Erythroblast (primary cell): ENCODE results near the gene PKP4.

Experiments used
- GATA1 ChIP-seq: IDR thresholded peaks from 2 replicates; pipeline ENCODE4 v1.6.1; 2011; ENCODE audit warnings: low read depth, mild to moderate bottlenecking, control low read depth, low read length, moderate library complexity
- POLR2A ChIP-seq: IDR thresholded peaks from 2 replicates; pipeline ENCODE4 v1.6.1; 2011; ENCODE audit warnings: mild to moderate bottlenecking, low read length

- TF ChIP-seq POLR2A (no peak), GATA1 (no peak)
These were observed 179.3 kb downstream of the PKP4 start for GRCh38 chr2:158635961-158636601.
